EL (cell line): ENCODE results near the gene RBBP7.

Experiments used
- DNase-seq: peaks from one replicate; pipeline ENCODE4 v3.0.0-alpha.2; 2016

RBBP7 gene

GRCh38 chrX:16870095-16870861, at the start of gene RBBP7:
RBBP7 (minus strand) TSS chrX:16870362; CDS start chrX:16870053, 309 bp downstream.
- peak; percentile 86 for DNase-seq

- no peak for DNase-seq
These were observed 48.8 kb upstream of the RBBP7 start for GRCh38 chrX:16918979-16919378.

GRCh38 chrX:16917120-16917519, 47.0 kb upstream of the RBBP7 start:
- DNase-seq = no peak

GRCh38 chrX:16916561-16916960, 46.4 kb upstream of the RBBP7 start:
- DNase-seq = no peak

- DNase-seq = no peak
These were observed 43.9 kb upstream of the RBBP7 start for GRCh38 chrX:16914058-16914457.

- DNase-seq = no peak
These were observed 40.2 kb upstream of the RBBP7 start for GRCh38 chrX:16910376-16910775.

- no peak for DNase-seq
These were observed 33.3 kb upstream of the RBBP7 start for GRCh38 chrX:16903274-16904022.

GRCh38 chrX:16897445-16897844, 27.3 kb upstream of the RBBP7 start:
- no peak for DNase-seq

GRCh38 chrX:16892504-16893362, 22.6 kb upstream of the RBBP7 start:
- DNase-seq = peak; percentile 67

GRCh38 chrX:16885628-16886027, 15.5 kb upstream of the RBBP7 start:
- no peak for DNase-seq

GRCh38 chrX:16883487-16883804, 13.3 kb upstream of the RBBP7 start:
- DNase-seq = no peak

- peak; percentile 60 for DNase-seq
These were observed 12.7 kb upstream of the RBBP7 start for GRCh38 chrX:16882702-16883486.

- peak; percentile 16 for DNase-seq
These were observed 12.0 kb upstream of the RBBP7 start for GRCh38 chrX:16882169-16882568.

GRCh38 chrX:16876696-16877095, 6.5 kb upstream of the RBBP7 start:
- no peak for DNase-seq

- no peak for DNase-seq
These were observed 4.4 kb upstream of the RBBP7 start for GRCh38 chrX:16874458-16875095.

- no peak for DNase-seq
These were observed 2.9 kb upstream of the RBBP7 start for GRCh38 chrX:16873106-16873505.

- peak; percentile 2 for DNase-seq
These were observed 977 bp upstream of the RBBP7 start for GRCh38 chrX:16870862-16871815.

GRCh38 chrX:16869393-16870094, 618 bp downstream of the RBBP7 start:
- DNase-seq = peak; percentile 42

- no peak for DNase-seq
These were observed 1.2 kb downstream of the RBBP7 start for GRCh38 chrX:16868920-16869319.

GRCh38 chrX:16867947-16868346, 2.2 kb downstream of the RBBP7 start:
- no peak for DNase-seq
